A549 (cell line): ENCODE data around the gene PDXP.

ENCODE experiments used
- CEBPB ChIP-seq, 2 experiments: fragments of >200 bp in 1 of 2; sonication (Bioruptor Twin) in 1 of 2; formaldehyde crosslinking in 1 of 2; IDR thresholded peaks; 2 replicates each; pipeline ENCODE4 v1.6.1; 2012 to 2016
- EP300 ChIP-seq, 2 experiments: fragments of >200 bp; sonication (Bioruptor Twin); formaldehyde crosslinking; IDR thresholded peaks; 2 replicates in 1 of 2; 3 replicates in 1 of 2; pipeline ENCODE4 v1.6.1; 2016 to 2017
- KDM5A ChIP-seq: fragments of 200-600 bp; sonication (generic); IDR thresholded peaks from 2 replicates; pipeline ENCODE4 v1.6.1; 2016; ENCODE audit warnings: antibody characterized with exemption, mild to moderate bottlenecking
- RCOR1 ChIP-seq: fragments of 150-350 bp; IDR thresholded peaks from 2 replicates; pipeline ENCODE4 v1.6.1; 2014; ENCODE audit warnings: antibody characterized with exemption, low read length, low read depth
- TP53 ChIP-seq: fragments of 250-450 bp; sonication (Bioruptor Pico); IDR thresholded peaks from 2 replicates; pipeline ENCODE4 v1.5.0; 2021; ENCODE audit warnings: mild to moderate bottlenecking, moderate library complexity
- TF ChIP-seq, protein P1 (sequence below): fragments of >200 bp; sonication (Bioruptor Twin); formaldehyde crosslinking; IDR thresholded peaks from 3 replicates; pipeline ENCODE4 v1.5.1; 2016

DNA sequence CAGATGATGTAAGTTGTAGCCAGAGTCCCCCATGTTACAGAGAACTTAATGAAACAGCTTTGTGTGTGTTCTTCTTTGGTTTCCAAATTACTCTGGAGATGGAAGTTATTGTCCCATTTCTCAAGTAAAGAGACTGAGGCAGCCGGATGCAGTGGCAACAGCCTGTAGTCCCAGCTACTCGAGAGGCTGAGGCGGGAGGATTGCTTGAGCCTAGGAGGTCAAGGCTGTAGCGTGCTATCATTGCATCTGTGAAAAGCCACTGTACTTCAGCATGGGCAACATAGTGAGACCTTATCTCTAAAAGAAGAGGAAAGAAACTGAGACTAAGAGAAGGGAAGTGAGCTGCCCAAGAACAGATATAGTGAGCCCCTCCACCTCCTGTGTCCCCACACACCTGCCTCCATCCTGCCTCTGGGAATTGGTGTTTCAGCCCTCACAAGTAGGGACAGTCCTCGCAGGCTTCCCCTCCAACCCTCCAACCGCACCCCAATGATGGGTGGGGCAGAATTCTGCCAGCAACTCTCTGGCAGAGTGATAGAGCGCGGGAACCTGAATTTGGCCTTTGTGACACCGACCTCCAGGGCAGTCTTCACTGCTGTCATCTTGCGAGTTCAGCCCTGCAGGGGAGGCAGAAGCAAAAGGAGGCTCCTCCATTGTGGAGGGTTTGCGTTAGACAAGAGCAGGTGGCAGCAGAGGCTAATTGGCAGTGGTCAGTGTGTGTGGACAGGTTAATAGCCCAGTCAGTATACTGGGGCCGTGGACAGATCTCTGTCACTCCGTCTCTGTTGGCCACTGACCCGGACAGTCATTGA is 1.6 kb downstream of the PDXP start:
- no peak for TF ChIP-seq TP53
- TF ChIP-seq EP300 (IDR thresholded peaks at IDR 0.05), result no peak
- TF ChIP-seq KDM5A, result no peak
- TF ChIP-seq, protein P1, sequence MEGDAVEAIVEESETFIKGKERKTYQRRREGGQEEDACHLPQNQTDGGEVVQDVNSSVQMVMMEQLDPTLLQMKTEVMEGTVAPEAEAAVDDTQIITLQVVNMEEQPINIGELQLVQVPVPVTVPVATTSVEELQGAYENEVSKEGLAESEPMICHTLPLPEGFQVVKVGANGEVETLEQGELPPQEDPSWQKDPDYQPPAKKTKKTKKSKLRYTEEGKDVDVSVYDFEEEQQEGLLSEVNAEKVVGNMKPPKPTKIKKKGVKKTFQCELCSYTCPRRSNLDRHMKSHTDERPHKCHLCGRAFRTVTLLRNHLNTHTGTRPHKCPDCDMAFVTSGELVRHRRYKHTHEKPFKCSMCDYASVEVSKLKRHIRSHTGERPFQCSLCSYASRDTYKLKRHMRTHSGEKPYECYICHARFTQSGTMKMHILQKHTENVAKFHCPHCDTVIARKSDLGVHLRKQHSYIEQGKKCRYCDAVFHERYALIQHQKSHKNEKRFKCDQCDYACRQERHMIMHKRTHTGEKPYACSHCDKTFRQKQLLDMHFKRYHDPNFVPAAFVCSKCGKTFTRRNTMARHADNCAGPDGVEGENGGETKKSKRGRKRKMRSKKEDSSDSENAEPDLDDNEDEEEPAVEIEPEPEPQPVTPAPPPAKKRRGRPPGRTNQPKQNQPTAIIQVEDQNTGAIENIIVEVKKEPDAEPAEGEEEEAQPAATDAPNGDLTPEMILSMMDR, result no peak
- no peak for TF ChIP-seq CEBPB (IDR thresholded peaks at IDR 0.05)
- TF ChIP-seq RCOR1, result no peak
